Bronchus fibroblast of lung (primary cell): ENCODE measurements around the gene MC4R. TPM values are rescaled to one million over a fixed set of nuclear protein-coding genes. Genes with fewer than 3 reads are reported as not detected.

Experiments
- total RNA-seq: library from RNA; depleted of rRNA; stranded (reverse); fragments of >200 nt; gene quantifications from 2 replicates; pipeline ENCODE4 v1.2.3, GENCODE V29; 2015

The MC4R gene
- total RNA-seq = 0.15 TPM in 1 of 2 replicates, not detected in the other

GRCh38 chr18:60372596-60372995, at the start of gene MC4R:
Gene MC4R (minus strand): TSS chr18:60372775. CDS start chr18:60372349, 426 bp downstream.

